ENCODE measurements around the gene KCNC2.

The KCNC2 gene

DNA sequence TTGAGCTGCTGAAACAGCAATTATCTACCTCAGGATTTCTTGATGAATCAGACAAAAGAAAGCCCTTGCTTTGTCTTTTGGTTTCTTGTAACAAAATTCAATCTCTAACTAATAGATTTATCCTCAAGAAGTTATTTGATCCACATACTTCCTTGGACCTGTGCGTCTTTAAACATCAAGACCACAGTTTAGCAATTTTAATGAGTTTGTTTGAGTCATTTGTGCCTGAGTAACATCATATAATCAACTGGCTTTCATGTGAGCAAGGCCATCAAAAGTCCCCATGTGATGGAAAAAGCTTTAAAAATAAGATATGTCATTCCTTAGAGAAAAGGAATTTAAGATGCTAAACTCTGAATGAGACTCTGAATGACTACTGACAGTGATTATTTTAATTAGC lies 52.3 kb downstream of the KCNC2 start:
- no peak for FAIRE-seq

- FAIRE-seq = no peak
Observed at GRCh38 chr12:75155962-75156361, 53.7 kb downstream of the KCNC2 start.

DNA sequence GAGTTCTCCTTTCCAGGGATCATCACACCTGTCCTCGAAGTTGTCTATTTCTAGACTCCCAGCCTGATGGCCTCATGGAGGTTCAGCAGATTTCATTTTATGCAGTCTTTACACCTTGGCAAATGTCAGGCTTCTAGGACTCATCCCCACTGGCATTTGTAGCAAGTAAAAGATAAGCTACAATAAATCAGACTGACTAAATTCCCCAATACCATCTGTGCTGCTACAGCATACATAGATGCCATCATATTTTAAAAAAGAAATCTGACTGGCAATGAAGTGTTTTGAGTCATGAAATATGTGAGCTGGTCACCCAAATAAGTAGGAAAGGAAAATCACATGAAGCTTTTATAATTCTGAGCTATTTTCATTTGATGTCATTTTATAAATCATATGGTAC lies 55.3 kb downstream of the KCNC2 start:
- FAIRE-seq = no peak

GRCh38 chr12:75139196-75139595 lies 70.4 kb downstream of the KCNC2 start:
- FAIRE-seq = no peak

DNA sequence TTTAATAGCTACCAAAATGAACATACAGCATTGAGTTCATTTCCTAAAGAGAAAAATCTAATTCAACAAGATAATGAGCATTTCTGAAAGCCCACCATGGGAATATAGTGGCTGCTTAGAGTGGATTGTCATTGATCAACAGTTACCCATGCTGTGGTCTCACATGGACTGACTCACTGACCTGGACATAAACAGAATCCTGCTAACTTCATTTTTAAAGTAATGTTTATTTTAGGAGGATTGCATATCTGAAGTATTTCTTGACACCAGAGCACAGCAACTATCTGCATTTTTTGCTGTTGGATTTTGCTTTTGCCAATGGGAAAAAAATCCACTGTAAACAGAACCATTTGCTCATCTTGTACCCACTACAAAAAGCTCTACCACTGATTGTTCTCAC lies 71.7 kb downstream of the KCNC2 start:
- no peak for FAIRE-seq

GRCh38 chr12:75135026-75135425 lies 74.6 kb downstream of the KCNC2 start:
- FAIRE-seq = no peak

GRCh38 chr12:75130811-75131210 lies 78.8 kb downstream of the KCNC2 start:
- FAIRE-seq = no peak

- no peak for FAIRE-seq
Observed at GRCh38 chr12:75129275-75129674, 80.4 kb downstream of the KCNC2 start.

GRCh38 chr12:75121036-75121705 lies 88.5 kb downstream of the KCNC2 start:
- no peak for FAIRE-seq

DNA sequence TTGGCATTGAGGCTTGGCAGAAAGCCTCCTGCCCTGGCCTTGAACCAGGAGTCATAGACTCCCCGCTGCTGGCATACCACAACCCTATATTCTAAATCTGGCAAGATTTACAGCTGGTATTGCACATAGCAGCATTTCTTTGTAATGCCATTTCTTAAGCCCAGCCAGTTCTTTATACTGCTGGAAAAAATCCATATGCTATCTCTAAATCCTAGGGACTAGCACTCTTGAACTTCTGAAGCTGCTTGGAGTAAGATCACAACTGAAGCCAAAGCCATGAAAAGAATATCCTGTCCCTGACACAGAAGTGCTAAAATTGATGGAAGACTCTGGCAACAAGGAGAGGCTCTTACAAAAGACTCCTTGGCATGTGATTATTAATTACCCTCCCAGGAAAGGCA lies 89.3 kb downstream of the KCNC2 start:
- no peak for FAIRE-seq

GRCh38 chr12:75116646-75117198 lies 92.9 kb downstream of the KCNC2 start:
- no peak for FAIRE-seq

DNA sequence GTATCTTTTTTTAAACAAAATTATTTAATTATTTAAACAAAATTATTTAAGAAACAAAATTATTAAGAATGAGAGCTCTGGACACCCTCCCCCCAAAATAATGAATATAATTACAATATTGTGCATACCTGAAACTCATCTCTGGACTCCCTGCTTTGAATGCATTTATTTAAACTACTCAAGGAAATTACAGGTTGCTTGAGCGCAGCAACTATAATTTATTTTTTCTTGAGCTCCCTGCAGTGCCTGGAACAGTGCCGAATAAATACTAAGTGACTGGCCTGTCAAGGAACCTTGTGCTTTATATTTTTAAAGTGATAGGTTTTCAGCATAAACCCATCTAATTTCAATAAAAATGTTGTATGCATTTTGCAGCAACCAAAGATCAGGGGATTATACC lies 93.9 kb downstream of the KCNC2 start:
- FAIRE-seq = no peak

DNA sequence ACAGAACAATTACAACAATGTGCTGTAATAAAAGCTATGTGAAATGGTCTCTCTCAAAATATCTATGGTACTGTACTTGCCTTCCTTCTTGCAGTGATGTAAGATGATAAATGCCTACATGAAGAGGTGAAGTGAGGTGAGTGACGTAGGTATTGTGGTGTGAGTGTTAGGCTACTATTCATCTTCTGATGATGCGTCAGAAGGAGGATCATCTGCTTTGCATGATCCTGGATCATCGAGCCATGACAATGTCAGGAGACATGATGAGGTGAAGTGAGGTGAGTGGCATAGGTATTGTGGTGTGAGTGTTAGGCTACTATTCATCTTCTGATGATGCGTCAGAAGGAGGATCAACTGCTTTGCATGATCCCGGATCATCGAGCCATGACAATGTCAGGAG lies 105.8 kb downstream of the KCNC2 start:
- FAIRE-seq = no peak

- no peak for FAIRE-seq
Observed at GRCh38 chr12:75101781-75102180, 107.9 kb downstream of the KCNC2 start.

GRCh38 chr12:75099210-75099609 lies 110.4 kb downstream of the KCNC2 start:
- no peak for FAIRE-seq

- FAIRE-seq = no peak
Observed at GRCh38 chr12:75097003-75097402, 112.6 kb downstream of the KCNC2 start.

- FAIRE-seq = no peak
Observed at GRCh38 chr12:75087654-75088053, 122.0 kb downstream of the KCNC2 start.

- FAIRE-seq = no peak
Observed at GRCh38 chr12:75086091-75087038, 123.3 kb downstream of the KCNC2 start.

DNA sequence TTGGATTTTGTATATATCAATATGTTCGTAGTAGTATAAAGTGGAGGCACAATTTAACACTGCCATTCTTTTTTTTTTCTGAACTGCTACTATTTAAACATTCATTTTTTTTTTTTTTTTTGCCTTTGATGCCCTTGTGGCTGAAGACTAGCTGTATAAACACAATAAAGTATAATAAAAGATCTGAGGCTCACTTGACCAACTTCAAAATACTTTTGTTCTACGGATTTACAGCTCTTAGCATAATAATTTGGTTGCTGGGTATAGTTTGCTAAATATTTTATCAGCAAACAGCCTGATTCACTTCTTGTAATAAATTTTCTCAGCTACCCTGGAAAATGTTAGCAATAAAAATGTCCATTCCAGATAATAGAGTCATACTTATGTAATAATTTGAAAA lies 128.3 kb downstream of the KCNC2 start:
- FAIRE-seq = no peak

- no peak for FAIRE-seq
Observed at GRCh38 chr12:75080582-75080981, 129.1 kb downstream of the KCNC2 start.

DNA sequence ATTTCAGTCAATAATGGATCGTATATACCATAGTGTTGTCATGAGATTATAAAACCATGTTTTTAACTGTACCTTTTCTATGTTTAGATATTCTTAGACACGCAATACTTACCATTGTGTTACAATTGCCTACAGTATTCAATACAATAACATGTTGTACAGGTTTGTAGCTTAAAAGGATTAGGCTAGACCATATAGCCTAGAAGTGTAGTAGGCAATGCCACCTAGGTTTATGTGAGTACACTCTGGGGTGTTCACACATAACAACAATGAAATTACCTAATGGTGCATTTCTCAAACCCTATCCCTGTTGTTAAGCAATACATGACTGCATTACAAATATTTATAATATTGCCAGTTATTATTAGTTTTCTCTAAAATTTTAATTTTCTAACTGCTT lies 144.2 kb downstream of the KCNC2 start:
- no peak for FAIRE-seq

DNA sequence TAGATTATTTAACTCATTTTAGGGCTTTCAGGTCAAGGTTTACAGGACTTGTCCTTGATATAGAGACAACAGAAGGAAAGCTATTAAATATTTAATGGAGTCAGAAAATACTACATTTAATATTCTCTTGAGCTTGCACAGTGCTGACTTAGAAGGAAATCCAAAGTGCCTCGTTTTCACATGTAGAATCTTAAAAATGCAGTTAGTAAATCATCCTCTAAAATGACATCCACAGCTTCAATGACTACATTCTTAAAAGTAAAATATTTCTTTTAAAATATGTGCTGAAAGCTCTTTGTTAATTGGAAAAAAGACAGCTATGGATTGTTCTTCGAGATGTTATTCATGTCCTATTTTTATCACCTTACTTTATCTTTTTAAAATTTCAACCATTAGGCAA lies 146.9 kb downstream of the KCNC2 start:
- no peak for FAIRE-seq

- peak; percentile 15 for FAIRE-seq
Observed at GRCh38 chr12:75058228-75058627, 151.4 kb downstream of the KCNC2 start.

GRCh38 chr12:75048767-75049166 lies 160.9 kb downstream of the KCNC2 start:
- FAIRE-seq = no peak

Data from TTC549 (cell line).